Mesendoderm (in vitro differentiated cells): Measurements from ENCODE around the gene MBOAT1.
"Not testable (repeated sequence)": the region's sequence is repeated elsewhere in the genome, so short reads cannot be mapped to it uniquely, and the experiment has no call there.

Experiments
- DNase-seq: peaks from one replicate; pipeline ENCODE4 v3.0.0; 2013
- H2AK5ac ChIP-seq: 2 replicates; pipeline ENCODE4 v1.6.1; 2013; ENCODE audit warnings: low read length, inconsistent platforms
- H2BK120ac ChIP-seq: 2 replicates; pipeline ENCODE4 v1.6.1; 2013; ENCODE audit warnings: low read depth, mild to moderate bottlenecking, low read length, moderate library complexity, mixed read lengths
- H2BK15ac ChIP-seq: replicated peaks from 2 replicates; pipeline ENCODE4 v1.6.1; 2013; ENCODE audit warnings: low read depth, mild to moderate bottlenecking, moderate library complexity
- H2BK5ac ChIP-seq: 2 replicates; pipeline ENCODE4 v1.6.1; 2013; ENCODE audit warnings: low read length, inconsistent platforms
- H3K18ac ChIP-seq: 2 replicates; pipeline ENCODE4 v1.6.1; 2013; ENCODE audit warnings: mild to moderate bottlenecking, low read length, mixed read lengths
- H3K23ac ChIP-seq: one replicate; pipeline ENCODE4 v1.6.1; 2013; ENCODE audit warnings: low read length
- H3K27ac ChIP-seq: 2 replicates; pipeline ENCODE4 v1.5.1; 2013; ENCODE audit warnings: low read depth, mild to moderate bottlenecking, inconsistent platforms, low read length, moderate library complexity
- H3K27me3 ChIP-seq: 2 replicates; pipeline ENCODE4 v1.6.1; 2013; ENCODE audit warnings: low read length, control low read depth, mild to moderate bottlenecking, inconsistent platforms; ENCODE audit not compliant: insufficient read depth, poor library complexity
- H3K36me3 ChIP-seq: 2 replicates; pipeline ENCODE4 v1.6.1; 2013; ENCODE audit warnings: low read length, inconsistent platforms; ENCODE audit not compliant: control insufficient read depth, insufficient read depth
- H3K4ac ChIP-seq: one replicate; pipeline ENCODE4 v1.6.1; 2013; ENCODE audit warnings: low read depth, mild to moderate bottlenecking, low read length, moderate library complexity
- H3K4me1 ChIP-seq: 2 replicates; pipeline ENCODE4 v1.6.1; 2013; ENCODE audit warnings: low read depth, low read length, inconsistent platforms; ENCODE audit not compliant: control insufficient read depth
- H3K4me2 ChIP-seq: 2 replicates; pipeline ENCODE4 v1.6.1; 2013; ENCODE audit warnings: low read length
- H3K4me3 ChIP-seq: 2 replicates; pipeline ENCODE4 v1.5.1; 2013; ENCODE audit warnings: mild to moderate bottlenecking, low read length
- H3K56ac ChIP-seq: one replicate; pipeline ENCODE4 v1.6.1; 2013; ENCODE audit warnings: low read length
- H3K79me1 ChIP-seq: 2 replicates; pipeline ENCODE4 v1.6.1; 2013; ENCODE audit warnings: low read length, inconsistent platforms
- H3K79me2 ChIP-seq: 2 replicates; pipeline ENCODE4 v1.6.1; 2013; ENCODE audit warnings: mild to moderate bottlenecking, low read length; ENCODE audit not compliant: control insufficient read depth, insufficient read depth
- H3K9ac ChIP-seq: 2 replicates; pipeline ENCODE4 v1.6.1; 2013; ENCODE audit warnings: low read length, inconsistent platforms
- H4K5ac ChIP-seq: one replicate; pipeline ENCODE4 v1.6.1; 2013; ENCODE audit warnings: low read length
- H4K8ac ChIP-seq: one replicate; pipeline ENCODE4 v1.6.1; 2013; ENCODE audit warnings: low read depth, mild to moderate bottlenecking, control low read depth, low read length, moderate library complexity
- WGBS: extraction: QIAGEN DNeasy Blood & Tissue Kit; methylation state at CpG from one replicate; pipeline ENCODE4 v1.1.7; 2013; ENCODE audit warnings: low lambda C conversion rate, missing lambda C conversion rate; ENCODE audit not compliant: insufficient coverage; ENCODE audit errors: extremely low coverage; 5-methylcytosine and 5-hydroxymethylcytosine counted together

MBOAT1 gene

DNA sequence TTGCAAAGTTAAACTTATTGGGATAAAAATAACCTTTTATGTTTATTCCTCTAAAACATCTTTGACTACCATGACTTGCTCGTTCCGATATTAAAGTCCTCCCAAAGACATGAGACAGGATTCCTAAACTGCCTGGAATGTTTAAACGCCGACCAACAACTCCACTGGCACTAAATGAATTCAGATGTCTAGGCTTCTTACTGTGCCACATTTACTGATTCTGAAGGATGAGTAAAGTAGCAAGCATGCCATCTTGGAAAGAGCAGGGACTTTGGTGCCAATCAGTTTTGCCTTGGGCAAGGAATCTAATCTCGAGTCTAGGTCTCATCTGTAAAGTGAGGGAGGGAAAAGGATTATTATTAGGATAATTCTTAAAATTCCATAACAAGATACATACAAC lies 25.3 kb downstream of the MBOAT1 start:
- Histone ChIP-seq H3K56ac (no peak overlapping the region), H3K4me1 (no peaks in the 10 kb centered on the region), H3K23ac (no peak overlapping the region), H2BK5ac (no peak overlapping the region), H2BK120ac (no peak overlapping the region), H2BK15ac (no peak overlapping the region), H4K5ac (no peak overlapping the region), H3K4me3 (no peak overlapping the region), H3K4ac (no peak overlapping the region), H3K27me3 (no peaks in the 10 kb centered on the region), H3K18ac (no peak overlapping the region), H3K79me2 (no peaks in the 10 kb centered on the region), H3K36me3 (no peaks in the 10 kb centered on the region), H3K27ac (no peak overlapping the region), H2AK5ac (no peak overlapping the region), H3K79me1 (no peaks in the 10 kb centered on the region), H4K8ac (no peak overlapping the region), H3K9ac (no peak overlapping the region), H3K4me2 (no peak overlapping the region)
- WGBS, result no CpG with 5 or more reads among the region's 5 CpGs
- no peak for DNase-seq

DNA sequence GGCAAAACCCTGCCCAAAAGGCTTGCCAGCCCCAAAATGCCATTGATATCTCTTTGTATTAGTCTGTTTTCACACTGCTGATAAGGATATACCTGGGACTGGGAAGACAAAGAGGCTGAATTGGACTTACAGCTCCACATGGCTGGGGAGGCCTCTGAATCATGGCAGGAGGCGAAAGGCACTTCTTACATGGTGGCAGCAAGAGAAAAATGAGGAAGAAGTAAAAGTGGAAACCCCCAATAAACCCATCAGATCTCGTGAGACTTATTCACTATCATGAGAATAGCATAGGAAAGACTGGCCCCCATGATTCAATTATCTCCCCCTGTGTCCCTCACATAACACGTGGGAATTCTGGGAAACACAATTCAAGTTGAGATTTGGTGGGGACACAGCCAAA lies 28.6 kb downstream of the MBOAT1 start:
- no peak overlapping the region for H3K4me3 ChIP-seq
- H3K4ac ChIP-seq, result no peak overlapping the region
- no peak overlapping the region for H4K5ac ChIP-seq
- DNase-seq, result no peak
- H2BK15ac ChIP-seq, result no peak overlapping the region
- H2BK120ac ChIP-seq, result no peak overlapping the region
- H3K23ac ChIP-seq, result no peak overlapping the region
- WGBS, result no CpG with 5 or more reads among the region's 3 CpGs
- H3K27ac ChIP-seq, result no peak overlapping the region
- H3K9ac ChIP-seq, result no peak overlapping the region
- H2AK5ac ChIP-seq, result no peak overlapping the region
- H3K4me2 ChIP-seq, result no peak overlapping the region
- no peak overlapping the region for H3K18ac ChIP-seq
- H4K8ac ChIP-seq, result no peak overlapping the region
- H3K79me1 ChIP-seq, result peaks cover 2% of the 10 kb centered on the region
- no peak overlapping the region for H3K56ac ChIP-seq
- H3K79me2 ChIP-seq, result no peaks in the 10 kb centered on the region
- H3K4me1 ChIP-seq, result no peaks in the 10 kb centered on the region
- no peaks in the 10 kb centered on the region for H3K36me3 ChIP-seq
- no peaks in the 10 kb centered on the region for H3K27me3 ChIP-seq
- H2BK5ac ChIP-seq, result no peak overlapping the region

DNA sequence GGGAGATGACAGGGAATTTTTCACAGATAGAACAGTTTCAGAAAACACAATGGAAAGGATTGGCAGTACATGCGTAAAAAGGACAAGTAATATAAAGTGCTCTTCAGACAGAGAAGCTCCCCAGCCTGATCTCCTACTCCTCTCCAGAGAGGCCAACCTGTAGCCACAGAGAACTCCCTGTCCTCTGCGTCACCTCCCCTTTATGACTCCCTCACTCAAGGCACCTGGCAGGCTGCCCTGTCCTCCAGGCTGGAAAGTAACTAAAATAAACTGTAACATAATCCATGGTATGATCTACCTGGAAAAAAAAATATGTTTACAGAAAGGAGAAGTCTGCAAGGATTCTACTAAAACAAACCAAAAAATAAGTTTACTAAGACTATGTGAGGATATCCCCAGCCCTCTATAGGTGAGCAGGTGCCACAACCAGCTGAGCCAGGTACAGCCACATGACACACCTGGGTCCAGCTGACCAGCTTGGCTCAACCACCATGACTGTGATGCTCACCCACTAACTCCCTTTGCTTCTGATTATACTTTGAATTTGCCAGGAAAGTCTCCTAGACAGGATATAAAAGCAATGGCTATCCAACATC lies 29.2 kb downstream of the MBOAT1 start:
- H2BK120ac ChIP-seq, result no peak overlapping the region
- H3K23ac ChIP-seq, result no peak overlapping the region
- no peaks in the 10 kb centered on the region for H3K4me1 ChIP-seq
- H2BK5ac ChIP-seq, result no peak overlapping the region
- H3K79me2 ChIP-seq, result no peaks in the 10 kb centered on the region
- H3K79me1 ChIP-seq, result peaks cover 2% of the 10 kb centered on the region
- no peak for DNase-seq
- H4K5ac ChIP-seq, result no peak overlapping the region
- no peak overlapping the region for H3K56ac ChIP-seq
- H3K4ac ChIP-seq, result no peak overlapping the region
- no peak overlapping the region for H2AK5ac ChIP-seq
- WGBS, result no CpG with 5 or more reads among the region's 2 CpGs
- no peak overlapping the region for H3K4me2 ChIP-seq
- H4K8ac ChIP-seq, result no peak overlapping the region
- H3K27ac ChIP-seq, result no peak overlapping the region
- no peak overlapping the region for H2BK15ac ChIP-seq
- H3K9ac ChIP-seq, result no peak overlapping the region
- no peak overlapping the region for H3K4me3 ChIP-seq
- no peak overlapping the region for H3K18ac ChIP-seq
- H3K27me3 ChIP-seq, result no peaks in the 10 kb centered on the region
- no peaks in the 10 kb centered on the region for H3K36me3 ChIP-seq

DNA sequence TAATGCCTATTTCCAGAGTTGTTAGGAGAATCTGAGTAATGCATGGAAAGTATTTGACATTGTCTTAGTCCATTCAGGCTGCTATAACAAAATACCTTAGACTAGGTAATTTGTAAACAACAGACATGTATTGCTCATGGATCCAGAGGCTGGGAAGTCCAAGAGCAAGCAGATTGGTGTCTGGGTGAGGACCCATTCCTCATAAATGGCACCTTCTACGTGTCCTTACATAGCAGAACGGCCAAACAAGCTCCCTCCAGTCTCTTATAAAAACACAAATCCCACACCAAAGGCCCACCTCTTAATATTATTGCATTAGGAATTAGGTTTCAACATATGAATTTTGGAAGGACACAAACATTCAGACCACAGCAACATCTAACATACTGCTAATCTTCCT lies 30.2 kb downstream of the MBOAT1 start:
- H3K18ac ChIP-seq, result no peak overlapping the region
- no peak overlapping the region for H2BK120ac ChIP-seq
- H3K36me3 ChIP-seq, result no peaks in the 10 kb centered on the region
- H3K79me1 ChIP-seq, result peaks cover 2% of the 10 kb centered on the region
- H3K79me2 ChIP-seq, result no peaks in the 10 kb centered on the region
- no peak overlapping the region for H3K56ac ChIP-seq
- H3K23ac ChIP-seq, result no peak overlapping the region
- WGBS, result no CpG with 5 or more reads among the region's 2 CpGs
- H2AK5ac ChIP-seq, result no peak overlapping the region
- H2BK15ac ChIP-seq, result no peak overlapping the region
- H3K4me1 ChIP-seq, result no peaks in the 10 kb centered on the region
- no peak overlapping the region for H4K8ac ChIP-seq
- H3K27ac ChIP-seq, result no peak overlapping the region
- no peak overlapping the region for H3K4me2 ChIP-seq
- no peak overlapping the region for H3K9ac ChIP-seq
- H3K4ac ChIP-seq, result no peak overlapping the region
- H3K27me3 ChIP-seq, result no peaks in the 10 kb centered on the region
- H4K5ac ChIP-seq, result no peak overlapping the region
- no peak overlapping the region for H2BK5ac ChIP-seq
- no peak overlapping the region for H3K4me3 ChIP-seq
- DNase-seq, result no peak

DNA sequence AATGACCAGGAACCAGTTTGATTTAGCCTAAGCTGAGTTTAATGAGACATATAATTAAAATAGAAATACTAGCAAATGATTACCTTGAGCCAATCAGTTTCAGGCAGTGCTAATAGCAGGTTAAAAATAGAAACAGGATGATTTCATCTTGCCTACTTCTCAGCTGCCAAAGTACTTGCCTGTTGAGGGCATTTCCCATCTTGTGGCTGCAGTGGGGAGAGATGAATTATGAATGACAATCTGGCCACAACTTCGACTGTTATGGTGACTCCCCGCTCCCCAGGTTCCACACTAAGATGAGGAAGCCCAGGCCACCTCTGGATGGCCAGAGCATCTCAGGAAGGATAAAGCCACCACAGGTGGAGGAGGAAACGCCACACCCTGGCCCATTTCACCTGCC lies 31.3 kb downstream of the MBOAT1 start:
- H4K5ac ChIP-seq, result no peak overlapping the region
- no peak overlapping the region for H3K56ac ChIP-seq
- H2BK5ac ChIP-seq, result no peak overlapping the region
- H2BK120ac ChIP-seq, result no peak overlapping the region
- no CpG with 5 or more reads among the region's 3 CpGs for WGBS
- no peaks in the 10 kb centered on the region for H3K79me2 ChIP-seq
- H2AK5ac ChIP-seq, result no peak overlapping the region
- H3K79me1 ChIP-seq, result peaks cover 2% of the 10 kb centered on the region
- H3K27me3 ChIP-seq, result no peaks in the 10 kb centered on the region
- H3K27ac ChIP-seq, result no peak overlapping the region
- DNase-seq, result no peak
- no peak overlapping the region for H3K4ac ChIP-seq
- no peak overlapping the region for H2BK15ac ChIP-seq
- H3K18ac ChIP-seq, result no peak overlapping the region
- H3K4me1 ChIP-seq, result no peaks in the 10 kb centered on the region
- no peak overlapping the region for H3K4me2 ChIP-seq
- H3K36me3 ChIP-seq, result no peaks in the 10 kb centered on the region
- no peak overlapping the region for H3K23ac ChIP-seq
- no peak overlapping the region for H4K8ac ChIP-seq
- no peak overlapping the region for H3K9ac ChIP-seq
- no peak overlapping the region for H3K4me3 ChIP-seq

DNA sequence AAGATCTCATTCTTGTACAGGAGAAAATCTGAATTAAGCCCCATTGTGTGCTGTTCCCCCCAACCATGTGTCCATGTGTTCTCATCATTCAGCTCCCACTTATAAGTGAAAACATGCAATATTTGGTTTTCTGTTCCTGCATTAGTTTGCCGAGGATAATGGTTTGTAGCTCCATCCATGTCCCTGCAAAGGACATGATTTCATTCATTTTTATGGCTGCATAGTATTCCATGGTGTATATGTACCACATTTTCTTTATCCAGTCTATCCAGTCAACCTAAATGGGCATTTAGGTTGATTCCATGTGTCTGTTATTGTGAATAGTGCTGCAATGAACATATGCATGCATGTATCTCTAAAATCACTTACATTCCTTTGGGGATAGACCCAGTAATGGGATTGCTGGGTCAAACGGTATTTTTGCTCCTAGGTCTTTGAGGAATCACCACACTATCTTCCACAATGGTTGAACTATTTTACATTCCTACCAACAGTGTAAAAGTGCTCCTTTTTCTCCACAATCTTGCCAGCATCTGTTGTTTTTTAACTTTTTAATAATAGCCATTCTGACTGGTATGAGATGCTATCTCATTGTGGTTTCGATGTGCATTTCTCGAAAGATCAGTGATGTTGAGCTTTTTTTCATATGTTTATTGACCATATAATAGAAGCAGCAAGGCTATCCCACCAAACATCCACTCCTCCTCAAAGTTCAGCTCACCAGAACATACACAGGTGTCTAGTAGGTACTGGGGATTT lies 32.8 kb downstream of the MBOAT1 start:
- no CpG with 5 or more reads among the region's 4 CpGs for WGBS
- H4K5ac ChIP-seq, H2BK120ac ChIP-seq, H3K23ac ChIP-seq, H3K36me3 ChIP-seq, H3K4me2 ChIP-seq, H3K27ac ChIP-seq, H3K4ac ChIP-seq, H2BK15ac ChIP-seq, H2AK5ac ChIP-seq, H3K9ac ChIP-seq, H3K4me3 ChIP-seq, H3K79me2 ChIP-seq, H4K8ac ChIP-seq, H3K56ac ChIP-seq, H3K79me1 ChIP-seq, H3K4me1 ChIP-seq, H2BK5ac ChIP-seq, DNase-seq, H3K27me3 ChIP-seq, H3K18ac ChIP-seq: not testable (repeated sequence)
